ENCODE results near the gene IGF2.

The IGF2 gene

GRCh38 chr11:2116680-2117079, 22.5 kb downstream of the IGF2 start:
- H3K36me3 ChIP-seq (ENCODE audit: insufficient read depth, low read length) = no peaks in the 10 kb centered on the region; the same call in 1 of the 2 replicates
- no peak overlapping the region for H3K9ac ChIP-seq (ENCODE audit: low read length)

DNA sequence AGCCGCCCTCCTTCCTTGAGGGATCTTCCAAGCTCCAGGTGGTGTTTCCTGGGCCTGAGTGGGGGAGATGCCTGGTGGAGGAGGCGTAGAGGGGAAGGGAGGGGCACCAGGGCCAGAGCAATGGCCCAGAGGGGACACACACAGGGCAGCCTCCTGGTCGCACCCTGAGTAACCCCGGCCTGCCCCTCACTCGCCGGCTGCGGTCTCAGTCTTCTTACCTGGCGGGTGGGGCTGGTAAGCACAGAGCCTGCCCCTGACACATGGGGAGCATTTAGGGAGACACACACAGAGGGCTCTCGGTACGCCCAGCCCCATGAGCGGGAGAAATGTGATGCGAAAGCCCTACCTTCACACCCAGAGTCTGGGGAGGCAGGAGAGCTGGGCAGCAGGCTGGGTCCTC, 23.9 kb downstream of the IGF2 start:
- no peak overlapping the region for H3K4me3 ChIP-seq (ENCODE audit: low read depth, low read length, poor library complexity, severe bottlenecking)
- TF ChIP-seq, protein P1, sequence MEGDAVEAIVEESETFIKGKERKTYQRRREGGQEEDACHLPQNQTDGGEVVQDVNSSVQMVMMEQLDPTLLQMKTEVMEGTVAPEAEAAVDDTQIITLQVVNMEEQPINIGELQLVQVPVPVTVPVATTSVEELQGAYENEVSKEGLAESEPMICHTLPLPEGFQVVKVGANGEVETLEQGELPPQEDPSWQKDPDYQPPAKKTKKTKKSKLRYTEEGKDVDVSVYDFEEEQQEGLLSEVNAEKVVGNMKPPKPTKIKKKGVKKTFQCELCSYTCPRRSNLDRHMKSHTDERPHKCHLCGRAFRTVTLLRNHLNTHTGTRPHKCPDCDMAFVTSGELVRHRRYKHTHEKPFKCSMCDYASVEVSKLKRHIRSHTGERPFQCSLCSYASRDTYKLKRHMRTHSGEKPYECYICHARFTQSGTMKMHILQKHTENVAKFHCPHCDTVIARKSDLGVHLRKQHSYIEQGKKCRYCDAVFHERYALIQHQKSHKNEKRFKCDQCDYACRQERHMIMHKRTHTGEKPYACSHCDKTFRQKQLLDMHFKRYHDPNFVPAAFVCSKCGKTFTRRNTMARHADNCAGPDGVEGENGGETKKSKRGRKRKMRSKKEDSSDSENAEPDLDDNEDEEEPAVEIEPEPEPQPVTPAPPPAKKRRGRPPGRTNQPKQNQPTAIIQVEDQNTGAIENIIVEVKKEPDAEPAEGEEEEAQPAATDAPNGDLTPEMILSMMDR (IDR thresholded peaks at IDR 0.05; ENCODE audit: low read length) = no peak
- TF ChIP-seq EZH2 (IDR thresholded peaks at IDR 0.05; ENCODE audit: borderline replicate concordance, low read length) = no peak
- no peaks in the 10 kb centered on the region for H3K4me1 ChIP-seq (ENCODE audit: insufficient read depth, low read length, severe bottlenecking)
- no peak overlapping the region for H3K9ac ChIP-seq (ENCODE audit: low read length)
- H3K27ac ChIP-seq (ENCODE audit: low read depth, low read length, poor library complexity, severe bottlenecking) = no peak overlapping the region
- H3K27me3 ChIP-seq (ENCODE audit: insufficient read depth, low read length) = peaks cover 6% of the 10 kb centered on the region; the same call in 1 of the 2 replicates
- no peaks in the 10 kb centered on the region for H3F3A ChIP-seq (ENCODE audit: insufficient read depth, low read length)
- H4K20me1 ChIP-seq (ENCODE audit: insufficient read depth, low read length) = no peaks in the 10 kb centered on the region
- H3K79me2 ChIP-seq (ENCODE audit: insufficient read depth, low read length) = no peaks in the 10 kb centered on the region
- no peaks in the 10 kb centered on the region for H3K9me2 ChIP-seq (ENCODE audit: low read depth, low read length)
- H3K36me3 ChIP-seq (ENCODE audit: insufficient read depth, low read length) = no peaks in the 10 kb centered on the region; the same call in 1 of the 2 replicates
- no peak overlapping the region for H3K4me2 ChIP-seq (ENCODE audit: low read length)
- no peaks in the 10 kb centered on the region for H3K9me3 ChIP-seq (ENCODE audit: low read length)
- no peak overlapping the region for H2AFZ ChIP-seq (ENCODE audit: low read length)

More at GRCh38 chr11:2116680-2117079, 22.5 kb downstream of the IGF2 start:
- Histone ChIP-seq H3K4me3 (ENCODE audit: low read depth, low read length, poor library complexity, severe bottlenecking) (no peak overlapping the region), H3F3A (ENCODE audit: insufficient read depth, low read length) (no peaks in the 10 kb centered on the region), H3K4me2 (ENCODE audit: low read length) (no peak overlapping the region), H3K4me1 (ENCODE audit: insufficient read depth, low read length, severe bottlenecking) (no peaks in the 10 kb centered on the region), H3K27me3 (ENCODE audit: insufficient read depth, low read length) (no peaks in the 10 kb centered on the region; the same call in 1 of the 2 replicates), H3K79me2 (ENCODE audit: insufficient read depth, low read length) (no peaks in the 10 kb centered on the region), H4K20me1 (ENCODE audit: insufficient read depth, low read length) (no peaks in the 10 kb centered on the region), H2AFZ (ENCODE audit: low read length) (no peak overlapping the region), H3K27ac (ENCODE audit: low read depth, low read length, poor library complexity, severe bottlenecking) (no peak overlapping the region), H3K9me3 (ENCODE audit: low read length) (no peaks in the 10 kb centered on the region), H3K9me2 (ENCODE audit: low read depth, low read length) (no peaks in the 10 kb centered on the region)
- TF ChIP-seq, protein P1 (IDR thresholded peaks at IDR 0.05; ENCODE audit: low read length) = no peak
- no peak for TF ChIP-seq EZH2 (IDR thresholded peaks at IDR 0.05; ENCODE audit: borderline replicate concordance, low read length)

GRCh38 chr11:2114430-2115241, 24.6 kb downstream of the IGF2 start:
- Histone ChIP-seq H2AFZ (ENCODE audit: low read length) (no peak overlapping the region), H3K4me2 (ENCODE audit: low read length) (no peak overlapping the region), H3K79me2 (ENCODE audit: insufficient read depth, low read length) (no peaks in the 10 kb centered on the region), H3K9me2 (ENCODE audit: low read depth, low read length) (no peaks in the 10 kb centered on the region), H3K4me3 (ENCODE audit: low read depth, low read length, poor library complexity, severe bottlenecking) (no peak overlapping the region), H3K9ac (ENCODE audit: low read length) (no peak overlapping the region), H3K27me3 (ENCODE audit: insufficient read depth, low read length) (peaks cover 7% of the 10 kb centered on the region; the same call in 1 of the 2 replicates), H3K27ac (ENCODE audit: low read depth, low read length, poor library complexity, severe bottlenecking) (no peak overlapping the region), H4K20me1 (ENCODE audit: insufficient read depth, low read length) (no peaks in the 10 kb centered on the region), H3F3A (ENCODE audit: insufficient read depth, low read length) (no peaks in the 10 kb centered on the region), H3K36me3 (ENCODE audit: insufficient read depth, low read length) (no peaks in the 10 kb centered on the region; the same call in 1 of the 2 replicates), H3K9me3 (ENCODE audit: low read length) (no peaks in the 10 kb centered on the region), H3K4me1 (ENCODE audit: insufficient read depth, low read length, severe bottlenecking) (no peaks in the 10 kb centered on the region)
- TF ChIP-seq EZH2 (IDR thresholded peaks at IDR 0.05; ENCODE audit: borderline replicate concordance, low read length) = no peak
- TF ChIP-seq, protein P1 (IDR thresholded peaks at IDR 0.05; ENCODE audit: low read length) = no peak

Data from OCI-LY1 (cell line).